ENCODE data around the gene MRM1. TPM values are rescaled to one million over a fixed set of nuclear protein-coding genes. Genes with fewer than 3 reads are reported as not detected.

MRM1 gene
- total and polyA plus RNA-seq, 9 of the 15 experiments (the other 6 are each of a cell fraction or from before 2014, with no cell fraction given): 0.61 to 28.4 (median 21.5) TPM

GRCh38 chr17:36601303-36602029 lies at the start of gene MRM1 (continued):
- TF ChIP-seq KDM4B (IDR thresholded peaks at IDR 0.05; ENCODE audit: borderline replicate concordance in 2 of 2, low read depth in 1 of 2) (0 out of 4 replicates have a peak, but pooled peaks of 1 of the 2 experiments have one; percentile 51), ZKSCAN8 (CRISPR knock-in tag; IDR thresholded peaks at IDR 0.05) (no peak), MTA1 (IDR thresholded peaks at IDR 0.05; ENCODE audit: borderline replicate concordance) (no peak), SIN3B (IDR thresholded peaks at IDR 0.05; ENCODE audit: low read depth) (peak; percentile 27; the same call in 1 of the 2 replicates), ELF1 (tag; IDR thresholded peaks at IDR 0.05) (peak; percentile 98), KDM2B (CRISPR knock-in tag; IDR thresholded peaks at IDR 0.05) (no peak), PRPF4 (IDR thresholded peaks at IDR 0.05; ENCODE audit: insufficient read depth, low read depth, low read length, poor library complexity, severe bottlenecking) (no peak), ZNF239 (CRISPR knock-in tag; IDR thresholded peaks at IDR 0.05) (no peak), NCOA1 (IDR thresholded peaks at IDR 0.05; ENCODE audit: low read depth) (peak; percentile 70; the same call in 1 of the 2 replicates), ID3 (CRISPR knock-in tag; IDR thresholded peaks at IDR 0.05) (no peak), ID3 (tag; IDR thresholded peaks at IDR 0.05) (0 out of 2 replicates have a peak, but pooled peaks have one; percentile 18), ZNF830 (CRISPR knock-in tag; IDR thresholded peaks at IDR 0.05) (0 out of 2 replicates have a peak, but pooled peaks have one; percentile 34), E2F6 (IDR thresholded peaks at IDR 0.05; ENCODE audit: borderline replicate concordance in 1 of 2, extremely low read depth in 1 of 2, insufficient read depth in 1 of 2, insufficient read length in 1 of 2, low read depth in 1 of 2, low read length in 1 of 2, poor library complexity in 1 of 2, severe bottlenecking in 1 of 2) (peak; percentile 74 to 78), NFATC3 (IDR thresholded peaks at IDR 0.05) (no peak), XRCC5 (IDR thresholded peaks at IDR 0.05; ENCODE audit: low read depth, low read length) (no peak), ZNF639 (CRISPR knock-in tag; conservative IDR thresholded peaks at IDR 0.05 in 1 of 2, IDR thresholded peaks at IDR 0.05 in 1 of 2) (no peak; a peak in 1 of 4 replicates), THRB (CRISPR knock-in tag; conservative IDR thresholded peaks at IDR 0.05) (no peak), NR2C1 (IDR thresholded peaks at IDR 0.05) (peak; percentile 11), NR2C1 (tag; IDR thresholded peaks at IDR 0.05) (peak; percentile 32), BHLHE40 (IDR thresholded peaks at IDR 0.05; ENCODE audit: low read length) (no peak), ATF6 (CRISPR knock-in tag; IDR thresholded peaks at IDR 0.05) (0 out of 2 replicates have a peak, but pooled peaks have one; percentile 68)
